Activated CD4-positive, alpha-beta T cell treated with anti-CD3 and anti-CD28 coated beads for 4 hours (primary cell): ENCODE results near the gene ATP13A2.

Source experiments
- DNase-seq, 2 donors: peaks; one replicate each; pipeline ENCODE4 v3.0.0-alpha.2; 2020

The ATP13A2 gene

DNA sequence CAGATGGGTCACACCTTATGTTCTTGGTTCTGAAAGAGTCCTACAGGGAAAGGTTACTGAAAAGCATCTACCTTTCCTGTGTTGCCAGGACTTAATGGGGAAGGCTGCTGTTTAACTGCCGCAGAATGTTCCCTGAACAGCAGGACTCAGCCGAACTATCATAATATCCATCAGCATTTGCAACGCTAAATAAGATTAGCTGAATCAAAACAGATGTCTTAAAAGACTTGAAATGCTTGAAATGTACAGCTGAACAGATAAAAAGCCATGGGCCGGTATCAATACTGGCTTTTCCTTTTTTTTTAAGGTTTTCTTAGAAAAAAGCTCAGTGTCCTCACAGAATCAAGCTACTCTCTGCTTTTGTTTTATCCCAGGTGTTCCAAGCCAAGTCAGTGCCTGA, 19.7 kb upstream of the ATP13A2 start:
- DNase-seq: no peak

- no peak for DNase-seq
These were observed 18.5 kb upstream of the ATP13A2 start for GRCh38 chr1:17030206-17030605.

DNA sequence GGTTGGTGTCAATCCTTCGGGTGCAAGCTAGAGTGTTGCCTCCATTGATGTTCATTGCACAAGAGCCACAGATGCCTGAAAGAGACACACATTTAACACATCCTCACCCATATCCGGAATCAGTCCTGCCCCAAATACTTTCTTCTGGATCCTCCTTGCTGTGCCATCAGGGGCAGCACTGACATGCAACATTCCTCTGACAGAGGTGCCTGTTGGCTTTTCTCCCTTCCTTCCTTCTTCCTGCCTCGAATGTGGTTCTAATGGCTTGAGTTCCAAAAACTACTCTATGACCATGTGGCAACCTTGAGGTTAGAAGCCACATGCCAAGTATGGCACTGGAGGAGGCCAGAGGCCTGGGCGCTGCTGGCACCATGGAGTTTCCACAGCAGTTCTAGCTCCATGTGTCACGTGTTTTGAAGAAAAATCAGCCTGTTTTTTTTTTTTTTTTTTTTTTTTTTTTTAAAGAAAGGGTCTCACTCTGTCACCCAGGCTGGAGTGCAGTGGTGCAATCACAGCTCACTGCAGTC, 17.0 kb upstream of the ATP13A2 start:
- DNase-seq: no peak

- DNase-seq: no peak
These were observed 16.2 kb upstream of the ATP13A2 start for GRCh38 chr1:17027900-17028299.

DNA sequence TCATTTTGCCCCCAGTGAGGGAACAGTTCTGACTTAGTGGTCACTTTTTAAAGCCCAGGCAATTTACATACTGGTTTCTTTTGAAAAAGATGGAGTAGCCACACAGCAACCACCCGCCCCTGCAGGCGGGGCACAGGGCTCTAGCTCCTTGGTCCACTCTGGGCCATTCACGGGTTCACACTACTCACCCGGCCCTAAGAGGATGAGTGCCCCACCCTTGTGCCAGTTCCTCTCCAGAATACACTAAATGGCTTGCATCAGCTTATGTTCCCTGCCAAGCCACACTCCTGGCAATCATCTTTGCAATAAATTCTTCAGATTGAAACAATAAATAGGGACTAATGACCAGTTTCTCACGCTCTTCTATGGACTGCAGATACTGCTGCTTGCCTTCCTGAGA, 15.7 kb upstream of the ATP13A2 start:
- DNase-seq: no peak

- DNase-seq: no peak
These were observed 13.0 kb upstream of the ATP13A2 start for GRCh38 chr1:17024721-17025120.

DNA sequence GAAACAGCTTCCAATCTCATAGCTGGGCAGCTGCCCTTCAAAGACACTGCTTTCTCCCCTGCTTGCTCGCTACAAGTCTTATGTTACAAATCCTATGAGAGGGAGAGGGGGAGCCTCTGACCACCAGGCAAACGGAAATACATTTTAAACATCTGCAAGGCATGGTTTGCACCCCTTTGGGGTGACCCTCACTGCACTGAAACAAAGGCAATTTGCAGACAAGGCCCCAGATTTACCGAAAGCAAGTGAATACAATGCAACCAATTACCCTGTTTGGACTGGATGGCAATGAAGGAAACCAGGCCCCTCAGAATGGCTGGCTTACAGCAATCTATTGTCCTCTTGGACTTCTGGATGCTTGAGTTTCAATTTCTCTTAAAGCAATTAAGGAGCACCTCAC, 11.8 kb upstream of the ATP13A2 start:
- no peak for DNase-seq

DNA sequence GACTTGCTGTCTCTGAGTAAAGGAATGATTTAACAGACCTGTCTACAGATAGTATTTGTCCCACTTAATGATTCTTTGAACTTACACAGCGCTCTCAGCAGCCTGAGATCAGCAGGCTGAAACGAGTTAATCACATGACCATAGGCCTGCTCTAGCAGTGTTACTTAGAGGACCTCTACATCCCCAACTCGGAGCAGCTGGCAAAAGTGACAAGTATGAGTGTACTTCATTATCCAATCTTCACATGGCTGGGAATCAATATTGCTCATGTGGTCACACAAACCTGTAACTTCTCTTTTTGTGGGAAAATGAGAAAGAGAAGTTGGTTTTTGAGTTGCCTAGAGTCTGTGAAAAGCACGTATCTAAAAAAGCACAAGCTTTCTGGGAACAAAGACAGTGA, 11.4 kb upstream of the ATP13A2 start:
- DNase-seq: no peak

- no peak for DNase-seq
These were observed 10.2 kb upstream of the ATP13A2 start for GRCh38 chr1:17021896-17022295.

- no peak for DNase-seq
These were observed 8.8 kb upstream of the ATP13A2 start for GRCh38 chr1:17020502-17020901.

DNA sequence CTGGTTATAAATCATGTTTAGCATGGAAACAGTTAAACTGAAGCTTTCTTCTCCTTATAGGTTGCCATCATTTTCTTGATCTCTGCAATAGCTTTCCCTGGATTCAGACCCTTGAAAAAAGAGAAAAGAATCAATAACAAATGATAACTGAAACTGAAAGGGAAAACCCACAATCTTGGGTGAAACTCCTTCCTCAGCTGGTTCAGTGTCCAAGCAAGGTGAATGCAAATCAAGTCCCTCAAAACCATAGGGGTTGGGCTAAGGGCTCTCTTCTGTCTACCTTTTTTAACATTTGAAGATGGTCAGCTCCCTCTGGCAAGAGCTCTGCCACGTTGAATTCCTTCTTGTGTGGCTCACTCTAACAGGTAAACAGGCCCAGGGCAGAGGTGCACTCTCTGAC, 7.1 kb upstream of the ATP13A2 start:
- no peak for DNase-seq

DNA sequence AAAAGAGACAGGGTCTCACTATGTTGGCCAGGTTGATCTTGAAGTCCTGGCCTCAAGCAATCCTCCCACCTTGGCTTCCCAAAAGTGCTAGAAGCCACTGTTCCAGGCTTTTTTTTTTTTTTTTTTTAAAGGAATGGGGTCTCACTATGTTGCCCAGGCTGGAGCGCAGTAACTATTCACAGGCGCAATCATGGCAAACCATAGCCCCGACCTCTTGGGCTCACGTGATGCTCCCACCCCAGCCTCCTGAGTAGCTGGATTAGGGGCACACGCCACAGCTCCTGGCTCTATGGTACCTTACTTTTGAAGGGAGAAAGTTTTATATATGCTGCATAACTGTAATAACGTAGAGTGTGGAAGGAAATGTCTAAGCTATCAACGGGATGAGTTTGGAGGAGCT, 5.7 kb upstream of the ATP13A2 start:
- no peak for DNase-seq

DNA sequence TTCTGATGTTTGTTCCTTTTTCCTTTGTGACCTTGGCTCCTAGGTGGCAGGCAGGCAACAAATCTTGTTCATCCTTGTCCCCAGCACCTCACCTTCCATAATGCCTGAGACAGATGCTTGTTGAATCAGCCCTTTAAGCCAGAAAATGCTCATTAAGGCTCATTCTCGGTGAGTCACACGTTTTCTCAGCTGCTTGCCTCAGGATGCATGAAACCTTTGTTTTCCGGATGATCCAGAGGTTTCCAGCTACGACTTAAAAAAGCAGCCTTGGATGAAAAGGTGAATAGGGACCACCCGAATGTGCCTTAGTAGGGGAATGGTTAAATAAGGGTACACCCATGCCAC, 4.6 kb upstream of the ATP13A2 start:
- DNase-seq: no peak

DNA sequence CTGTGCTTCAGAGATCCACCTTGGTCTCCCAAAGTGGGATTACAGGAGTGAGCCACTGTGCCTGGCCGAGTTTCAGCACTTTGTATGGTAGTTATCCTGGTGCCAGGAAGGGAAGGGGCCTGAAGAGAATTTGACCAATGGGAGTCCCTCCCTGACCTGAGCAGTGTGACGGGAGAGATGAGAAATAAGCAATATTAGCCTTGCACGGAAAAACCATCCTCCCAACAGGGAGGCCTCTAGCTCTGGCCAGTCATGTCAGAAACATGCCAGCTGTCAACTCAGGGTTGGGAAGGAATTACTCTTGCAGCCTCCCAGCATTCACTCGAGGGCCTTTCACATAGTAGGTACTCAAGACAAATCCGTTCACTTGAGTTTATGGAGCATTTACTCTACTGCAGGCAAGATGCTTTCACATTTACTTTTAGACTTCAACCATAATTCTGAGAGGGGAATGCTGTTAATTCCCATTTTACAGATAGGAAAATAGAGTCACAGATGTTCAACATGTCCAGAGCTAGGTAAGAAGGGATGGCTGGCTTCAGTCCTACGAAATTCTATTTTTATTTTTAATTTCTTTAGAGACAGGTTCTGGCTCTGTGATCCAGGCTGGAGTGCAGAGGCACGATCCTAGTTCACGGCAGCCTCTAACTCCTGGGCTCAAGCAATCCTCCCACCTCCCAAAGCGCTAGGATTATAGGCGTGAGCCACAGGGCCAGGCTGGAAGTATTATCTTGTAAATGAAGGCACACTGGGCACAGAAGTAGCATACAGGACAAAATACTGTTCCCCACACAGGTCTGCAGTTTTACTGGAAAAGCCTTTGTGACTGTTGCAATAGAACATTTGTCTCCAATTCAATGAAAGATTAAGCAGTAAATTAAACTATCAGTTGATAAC, 3.2 kb upstream of the ATP13A2 start:
- DNase-seq: no peak

GRCh38 chr1:17013491-17014320, 2.0 kb upstream of the ATP13A2 start:
- no peak for DNase-seq

GRCh38 chr1:17012775-17013490, 1.2 kb upstream of the ATP13A2 start:
- DNase-seq: no peak

- DNase-seq: no peak
These were observed 663 bp downstream of the ATP13A2 start for GRCh38 chr1:17011092-17011438.

DNA sequence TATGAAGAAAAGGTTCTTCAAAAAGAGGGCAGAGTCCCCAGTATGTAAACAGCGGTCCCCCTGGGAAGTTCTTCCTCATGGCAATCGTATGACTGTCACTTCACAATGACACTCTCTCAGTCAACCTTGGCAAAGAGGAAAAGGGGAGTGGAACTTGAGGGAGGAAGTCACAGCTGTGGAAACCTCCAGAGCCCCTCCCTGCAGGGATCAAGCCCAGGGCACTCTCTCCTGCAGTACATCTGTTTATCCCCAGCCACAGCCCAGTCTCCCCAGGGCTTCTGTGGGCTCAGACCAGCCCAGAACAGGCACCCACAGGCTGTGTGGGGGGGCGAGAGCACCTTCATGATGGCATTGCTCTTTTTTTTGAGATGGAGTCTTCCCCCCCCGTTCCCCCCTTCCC, 2.0 kb downstream of the ATP13A2 start:
- no peak for DNase-seq

DNA sequence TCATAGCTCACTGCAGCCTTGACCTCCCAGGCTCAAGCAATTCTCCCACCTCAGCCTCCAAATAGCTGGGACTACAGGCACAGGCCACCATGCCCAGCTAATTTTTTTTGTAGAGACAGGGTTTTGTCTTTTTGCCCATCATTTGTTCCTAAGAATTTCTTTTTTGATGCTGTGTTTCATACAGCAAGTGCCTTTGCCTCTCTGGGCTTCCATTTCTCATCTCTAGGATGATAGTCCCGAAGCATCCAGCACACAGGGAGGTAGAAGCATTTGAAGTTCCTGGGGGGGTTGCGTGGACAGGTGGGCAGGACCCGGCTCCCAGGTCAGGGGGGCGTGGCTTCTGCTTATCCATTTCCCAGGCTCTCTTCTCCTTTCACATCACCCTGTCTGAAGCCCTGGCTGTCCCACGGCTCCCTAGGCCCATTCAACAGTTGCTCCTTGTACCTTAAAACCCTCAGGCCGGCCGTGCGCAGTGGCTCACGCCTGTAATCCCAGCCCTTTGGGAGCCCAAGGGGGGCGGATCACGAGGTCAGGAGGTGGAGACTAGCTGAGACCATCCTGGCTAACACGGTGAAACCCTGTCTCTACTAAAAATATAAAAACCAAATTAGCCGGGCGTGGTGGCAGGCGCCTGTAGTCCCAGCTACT, 3.4 kb downstream of the ATP13A2 start:
- DNase-seq: no peak

GRCh38 chr1:17007121-17007520, 4.6 kb downstream of the ATP13A2 start:
- no peak for DNase-seq

DNA sequence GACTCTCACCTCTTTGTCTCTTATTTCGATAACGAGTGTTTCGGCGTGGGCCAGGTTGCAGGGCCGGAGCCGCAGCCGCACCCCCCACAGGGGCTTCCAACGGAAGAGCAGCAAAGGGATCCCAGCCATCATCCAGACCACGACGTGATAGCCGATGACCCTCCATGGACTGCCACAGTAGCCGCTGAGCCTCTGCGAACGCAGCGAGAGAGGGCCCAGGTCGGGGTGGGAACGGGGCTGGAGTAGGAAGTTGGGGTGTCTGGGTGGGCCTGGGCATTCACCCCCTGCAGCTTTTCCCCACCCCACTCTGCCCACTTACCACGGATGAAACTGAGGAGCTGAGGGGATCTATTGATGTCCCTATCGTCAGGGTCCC, 6.4 kb downstream of the ATP13A2 start:
- DNase-seq: no peak

DNA sequence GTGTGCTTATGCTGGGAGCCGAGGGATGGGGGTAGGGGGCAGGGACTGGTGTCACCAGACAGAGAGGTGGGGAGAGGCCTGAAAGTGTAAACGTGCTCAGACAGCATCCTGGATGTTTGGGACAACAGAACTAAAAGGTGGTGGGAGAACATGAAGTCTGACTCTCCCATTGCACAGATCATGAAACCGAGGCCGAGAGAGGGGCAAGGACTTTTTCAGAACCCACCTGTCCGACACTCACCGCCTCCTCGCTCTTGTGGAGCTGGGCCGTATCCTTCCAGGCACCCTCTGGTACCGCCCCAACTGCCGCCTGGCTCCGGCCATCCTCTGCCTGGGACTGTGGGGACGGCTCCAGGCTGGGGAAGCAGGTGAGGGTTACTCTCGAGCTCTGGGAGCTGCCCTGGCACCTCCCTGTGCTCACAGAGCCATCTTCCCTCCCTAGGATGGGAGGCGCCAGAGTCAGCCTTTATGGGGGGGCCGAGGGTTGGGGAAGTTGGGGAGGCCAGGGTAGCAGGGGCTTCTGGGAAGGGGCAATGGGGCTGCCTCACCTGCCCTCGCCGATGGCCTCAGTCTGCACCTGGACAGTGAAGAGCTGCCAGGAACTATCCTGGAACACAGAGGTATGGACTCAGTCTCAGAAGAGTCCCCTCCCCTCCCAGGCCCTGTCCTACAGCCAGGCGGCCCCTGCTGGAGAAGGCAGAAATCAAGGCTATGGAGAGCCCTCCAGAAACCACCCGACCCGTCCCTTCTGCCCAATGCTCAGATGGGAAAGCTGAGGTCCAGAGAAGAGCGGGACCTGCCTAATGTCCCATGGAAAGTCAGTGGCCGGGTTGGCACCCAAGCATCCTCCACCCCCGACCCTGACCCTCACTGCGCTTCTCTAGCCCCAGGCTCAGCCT, 7.0 kb downstream of the ATP13A2 start:
- DNase-seq: no peak
